GM12875 (cell line): Measurements from ENCODE around the gene HASPIN.
"Not testable (repeated sequence)": the region's sequence is repeated elsewhere in the genome, so short reads cannot be mapped to it uniquely, and the experiment has no call there.

ENCODE experiments used
- H3K4me3 ChIP-seq: one replicate; pipeline ENCODE4 v1.5.1; 2011; ENCODE audit warnings: low read depth, low read length, control low read depth
- CTCF ChIP-seq: IDR thresholded peaks from 2 replicates; pipeline ENCODE4 v1.5.1; 2011; ENCODE audit warnings: low read depth, mild to moderate bottlenecking, control low read depth, inconsistent platforms, low read length, moderate library complexity, borderline replicate concordance; ENCODE audit not compliant: insufficient read depth

Gene HASPIN

DNA sequence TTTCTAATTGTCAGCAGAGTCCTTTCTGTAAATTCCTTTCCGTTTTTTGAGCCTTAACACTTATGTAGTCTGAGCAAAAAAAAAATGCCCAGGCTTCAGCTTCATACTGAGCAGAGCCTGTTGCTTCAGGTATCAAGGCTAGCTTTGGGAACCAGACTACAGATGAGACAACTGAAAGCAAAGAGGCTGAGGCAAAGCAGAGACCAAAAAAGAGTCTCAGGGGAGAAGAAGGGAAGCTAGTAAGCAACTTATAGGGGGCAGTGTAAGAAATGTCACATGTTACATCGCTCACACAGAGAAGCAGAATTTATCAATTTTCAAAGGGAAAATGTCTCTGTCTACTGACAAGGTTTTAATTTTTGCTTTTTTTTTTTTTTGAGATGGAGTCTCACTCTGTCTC is 3.3 kb downstream of the HASPIN start:
- TF ChIP-seq CTCF: no peak
- no peak overlapping the region for H3K4me3 ChIP-seq

DNA sequence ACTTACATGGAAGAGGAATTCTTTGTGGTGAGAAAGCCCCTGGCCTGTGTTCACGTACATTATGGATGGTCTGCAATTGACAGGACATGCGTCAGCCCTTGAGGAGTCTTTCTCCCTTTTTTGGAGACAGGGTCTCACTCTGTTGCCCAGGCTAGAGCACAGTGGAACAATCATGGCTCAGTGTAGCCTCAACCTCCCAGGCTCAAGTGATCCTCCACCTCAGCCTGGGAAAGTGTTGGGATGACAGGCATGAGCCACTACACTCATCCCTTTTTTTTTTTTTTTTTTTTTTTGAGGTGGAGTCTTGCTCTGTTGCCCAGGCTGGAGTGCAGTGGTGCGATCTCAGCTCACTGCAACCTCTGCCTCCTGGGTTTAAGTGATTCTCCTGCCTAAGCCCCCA is 4.4 kb downstream of the HASPIN start:
- not testable (repeated sequence) for H3K4me3 ChIP-seq

DNA sequence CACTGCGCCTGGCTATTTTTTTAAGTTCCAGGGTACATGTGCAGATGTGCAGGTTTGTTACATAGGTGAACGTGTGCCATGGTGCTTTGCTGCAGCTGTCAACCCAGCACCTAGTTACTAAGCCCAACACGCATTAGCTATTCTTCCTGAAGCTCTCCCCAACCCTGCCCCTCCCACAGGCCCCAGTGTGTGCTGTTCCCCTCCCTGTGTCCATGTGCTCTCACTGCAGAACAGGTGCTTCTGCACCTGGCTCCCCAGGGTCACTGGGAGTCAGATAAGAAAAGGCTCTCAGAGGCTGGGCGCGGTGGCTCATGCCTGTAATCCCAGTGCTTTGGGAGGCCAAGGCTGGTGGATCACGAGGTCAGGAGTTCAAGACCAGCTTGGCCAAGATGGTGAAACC is 6.2 kb downstream of the HASPIN start:
- H3K4me3 ChIP-seq: no peak overlapping the region
- TF ChIP-seq CTCF: no peak

DNA sequence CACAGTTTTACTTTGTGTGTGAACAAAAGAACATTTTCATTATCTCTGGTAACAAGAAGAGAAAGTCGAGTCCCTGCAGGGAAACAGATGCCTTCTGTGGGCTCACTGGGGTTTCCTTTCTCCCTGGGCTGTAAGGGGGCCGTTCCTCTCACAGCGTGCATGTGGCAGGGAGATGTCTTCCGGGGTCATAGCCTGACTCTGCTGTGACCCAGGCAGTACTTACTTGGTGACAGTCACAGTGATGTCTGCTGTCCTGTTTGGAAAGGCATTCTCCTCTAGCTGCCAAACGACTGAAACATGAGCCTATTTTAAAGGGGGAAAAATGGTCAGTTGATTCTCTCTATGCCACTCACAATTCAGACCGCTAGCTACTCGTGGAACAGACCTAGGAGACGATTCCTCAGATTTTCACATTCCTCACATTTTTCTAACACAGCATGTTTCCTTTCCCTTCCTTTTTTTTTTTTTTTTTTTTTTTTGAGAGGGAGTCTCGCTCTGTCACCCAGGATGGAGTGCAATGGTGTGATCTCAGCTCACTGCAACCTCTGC is 7.3 kb downstream of the HASPIN start:
- no peak overlapping the region for H3K4me3 ChIP-seq
- no peak for TF ChIP-seq CTCF

GRCh38 chr17:3732210-3732621 is 8.5 kb downstream of the HASPIN start:
- H3K4me3 ChIP-seq: no peak overlapping the region
- TF ChIP-seq CTCF: peak; percentile 42; the same call in 1 of the 2 replicates

- not testable (repeated sequence) for H3K4me3 ChIP-seq
Observed at GRCh38 chr17:3734911-3735276, 11.2 kb downstream of the HASPIN start.

DNA sequence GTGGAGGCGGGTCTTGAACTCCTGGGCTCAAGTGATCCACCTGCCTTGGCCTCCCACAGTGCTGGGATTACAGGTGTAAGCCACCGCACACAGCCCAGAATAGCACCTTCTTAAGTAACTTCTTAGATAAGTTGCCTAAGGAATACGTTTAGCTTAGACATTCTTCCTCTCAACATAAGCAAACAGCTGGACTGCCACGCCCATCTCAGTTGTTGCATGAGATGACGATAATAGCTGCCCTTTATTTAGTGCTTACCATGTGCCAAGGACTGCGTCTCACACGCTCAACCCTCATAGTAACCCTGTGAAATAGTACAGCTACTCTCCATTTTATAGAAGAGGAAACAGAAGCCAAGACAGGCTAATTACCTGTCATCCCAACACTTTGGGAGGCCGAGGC is 11.8 kb downstream of the HASPIN start:
- H3K4me3 ChIP-seq: no peak overlapping the region
- no peak for TF ChIP-seq CTCF

DNA sequence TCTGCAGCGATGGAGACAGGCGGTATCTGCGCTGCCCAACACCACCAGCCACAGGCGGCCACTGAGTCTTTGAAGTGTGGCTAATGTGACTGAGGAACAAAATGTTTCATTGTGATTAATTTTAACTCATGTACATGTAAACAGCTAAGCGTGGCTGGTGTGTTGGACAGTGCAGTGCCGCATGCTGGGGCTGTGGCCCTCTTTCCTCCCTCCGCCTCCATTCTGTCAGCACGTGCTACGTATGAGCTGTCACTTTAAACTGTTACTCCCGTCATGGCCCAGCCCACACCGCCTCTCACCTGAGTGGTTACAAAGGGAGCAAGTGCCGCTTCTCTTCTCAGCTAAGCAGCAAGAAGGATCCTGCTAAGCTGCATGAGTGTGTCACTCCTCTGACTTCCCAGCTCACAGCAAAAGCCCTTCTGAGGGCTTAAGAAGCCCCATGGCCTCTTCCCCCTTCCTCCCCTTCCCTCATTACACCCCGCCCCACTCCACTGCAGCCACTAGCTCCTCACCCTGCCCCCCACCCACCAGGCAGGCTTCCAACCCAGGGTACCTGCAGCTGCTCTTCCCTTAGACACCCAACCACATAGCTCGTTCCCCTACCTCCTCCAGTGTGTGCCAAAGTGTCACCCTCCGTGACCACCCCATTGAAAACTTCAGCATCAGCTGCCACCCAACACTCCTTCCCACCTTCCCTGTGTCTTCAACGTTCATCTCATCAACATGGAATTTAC is 15.0 kb downstream of the HASPIN start:
- TF ChIP-seq CTCF: no peak
- H3K4me3 ChIP-seq: no peak overlapping the region
